Measurements from ENCODE around the gene OR10J5.

DNA sequence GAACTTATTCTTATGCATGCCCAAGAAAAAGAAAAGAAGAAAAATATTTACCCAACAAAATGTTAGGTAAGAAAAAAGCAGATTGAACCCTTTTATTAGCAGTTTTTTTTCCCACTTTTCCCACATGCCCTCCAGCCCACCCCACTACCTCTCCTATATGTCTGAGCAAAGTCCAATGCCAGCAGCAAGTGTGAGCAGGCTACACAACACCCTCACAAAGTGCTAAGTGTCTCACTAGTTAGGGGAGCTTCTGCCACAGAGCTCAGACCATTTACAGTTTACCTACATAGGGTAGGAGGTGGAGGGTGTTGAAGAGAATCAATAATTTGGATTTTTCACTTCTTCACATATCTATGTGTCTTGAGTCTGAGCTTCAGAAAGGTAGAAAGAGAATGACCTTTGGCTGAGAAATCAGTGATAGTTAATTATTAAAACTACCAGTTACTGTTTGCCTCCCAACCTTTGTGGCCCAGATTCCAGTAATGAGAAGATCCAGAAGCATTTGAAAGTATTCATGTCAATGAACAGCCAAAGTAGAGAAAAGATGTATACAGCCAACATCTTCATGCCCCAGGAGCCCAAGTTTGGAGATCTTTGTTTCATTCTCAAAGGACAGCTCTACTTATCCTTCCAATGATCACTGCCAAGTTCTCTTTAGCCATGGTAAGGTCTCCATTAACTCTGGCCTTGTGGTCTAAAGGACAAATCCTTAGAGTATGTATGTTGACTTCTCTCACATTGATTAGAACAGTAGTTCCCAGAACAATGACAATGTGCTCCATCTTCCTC lies 26.2 kb downstream of the OR10J5 start:
- TF ChIP-seq, protein P1, sequence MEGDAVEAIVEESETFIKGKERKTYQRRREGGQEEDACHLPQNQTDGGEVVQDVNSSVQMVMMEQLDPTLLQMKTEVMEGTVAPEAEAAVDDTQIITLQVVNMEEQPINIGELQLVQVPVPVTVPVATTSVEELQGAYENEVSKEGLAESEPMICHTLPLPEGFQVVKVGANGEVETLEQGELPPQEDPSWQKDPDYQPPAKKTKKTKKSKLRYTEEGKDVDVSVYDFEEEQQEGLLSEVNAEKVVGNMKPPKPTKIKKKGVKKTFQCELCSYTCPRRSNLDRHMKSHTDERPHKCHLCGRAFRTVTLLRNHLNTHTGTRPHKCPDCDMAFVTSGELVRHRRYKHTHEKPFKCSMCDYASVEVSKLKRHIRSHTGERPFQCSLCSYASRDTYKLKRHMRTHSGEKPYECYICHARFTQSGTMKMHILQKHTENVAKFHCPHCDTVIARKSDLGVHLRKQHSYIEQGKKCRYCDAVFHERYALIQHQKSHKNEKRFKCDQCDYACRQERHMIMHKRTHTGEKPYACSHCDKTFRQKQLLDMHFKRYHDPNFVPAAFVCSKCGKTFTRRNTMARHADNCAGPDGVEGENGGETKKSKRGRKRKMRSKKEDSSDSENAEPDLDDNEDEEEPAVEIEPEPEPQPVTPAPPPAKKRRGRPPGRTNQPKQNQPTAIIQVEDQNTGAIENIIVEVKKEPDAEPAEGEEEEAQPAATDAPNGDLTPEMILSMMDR (IDR thresholded peaks at IDR 0.05), result no peak
- TF ChIP-seq, protein P2, sequence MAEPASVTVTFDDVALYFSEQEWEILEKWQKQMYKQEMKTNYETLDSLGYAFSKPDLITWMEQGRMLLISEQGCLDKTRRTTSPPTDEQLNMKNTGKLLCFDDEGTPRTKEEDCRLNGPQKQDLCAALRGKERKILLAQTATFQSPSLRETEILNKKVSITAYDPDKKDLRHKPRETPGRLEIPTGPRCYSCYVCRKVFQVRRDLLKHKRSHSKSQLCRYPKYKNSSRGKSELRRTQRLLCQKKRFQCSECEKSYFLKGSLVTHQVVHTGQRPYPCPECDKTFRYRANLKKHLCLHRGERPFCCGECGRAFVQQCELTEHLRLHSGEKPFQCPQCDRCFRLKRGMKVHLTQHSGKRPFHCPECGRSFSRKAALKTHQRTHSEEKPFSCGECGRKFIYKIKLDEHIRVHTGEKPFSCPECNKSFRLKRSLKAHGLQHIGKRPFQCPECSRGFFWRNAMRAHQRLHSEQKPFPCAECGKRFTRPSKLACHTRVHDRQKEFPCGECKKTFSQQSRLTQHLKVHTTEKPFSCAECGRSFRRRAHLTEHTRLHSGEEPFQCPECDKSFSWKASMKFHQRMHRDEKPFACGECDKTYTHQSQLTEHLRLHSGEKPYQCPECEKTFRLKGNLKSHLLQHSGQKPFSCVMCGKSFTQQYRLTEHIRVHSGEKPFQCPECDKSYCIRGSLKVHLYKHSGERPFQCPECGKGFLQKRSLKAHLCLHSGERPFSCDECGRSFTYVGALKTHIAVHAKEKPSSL (CRISPR knock-in tag; conservative IDR thresholded peaks at IDR 0.05), result no peak
- TF ChIP-seq CREM (CRISPR knock-in tag; IDR thresholded peaks at IDR 0.05), result no peak
